ENCODE data around the gene XRRA1.
"Not testable (repeated sequence)": the region's sequence is repeated elsewhere in the genome, so short reads cannot be mapped to it uniquely, and the experiment has no call there.

XRRA1 gene

GRCh38 chr11:74893015-74893414, 55.9 kb downstream of the XRRA1 start:
- not testable (repeated sequence) for DNase-seq

- no peak for DNase-seq
Measured at GRCh38 chr11:74877132-74877531, 71.8 kb downstream of the XRRA1 start.

GRCh38 chr11:74871037-74871436, 77.9 kb downstream of the XRRA1 start:
- no peak for DNase-seq

GRCh38 chr11:74870485-74870884, 78.4 kb downstream of the XRRA1 start:
- no peak for DNase-seq

DNA sequence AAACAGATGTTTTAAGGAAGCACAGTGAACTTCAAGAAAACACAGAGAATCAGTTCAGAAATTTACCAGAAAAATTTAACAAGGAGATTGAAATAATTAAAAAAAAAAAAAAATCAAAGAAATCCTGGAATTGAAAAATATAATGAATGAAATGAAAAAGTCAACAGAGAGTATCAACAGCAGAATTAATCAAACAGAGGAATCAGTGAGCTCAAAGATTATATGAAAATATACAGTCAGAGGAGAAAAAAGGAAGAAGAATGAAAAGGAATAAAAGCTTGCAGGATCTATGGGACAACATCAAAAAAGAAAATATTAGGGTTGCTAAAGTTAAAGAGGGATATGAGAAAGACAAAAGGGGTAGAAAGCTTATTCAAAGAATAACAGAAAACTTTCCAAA, 82.3 kb downstream of the XRRA1 start:
- DNase-seq, result no peak

- DNase-seq, result no peak
Measured at GRCh38 chr11:74863410-74863809, 85.5 kb downstream of the XRRA1 start.

DNA sequence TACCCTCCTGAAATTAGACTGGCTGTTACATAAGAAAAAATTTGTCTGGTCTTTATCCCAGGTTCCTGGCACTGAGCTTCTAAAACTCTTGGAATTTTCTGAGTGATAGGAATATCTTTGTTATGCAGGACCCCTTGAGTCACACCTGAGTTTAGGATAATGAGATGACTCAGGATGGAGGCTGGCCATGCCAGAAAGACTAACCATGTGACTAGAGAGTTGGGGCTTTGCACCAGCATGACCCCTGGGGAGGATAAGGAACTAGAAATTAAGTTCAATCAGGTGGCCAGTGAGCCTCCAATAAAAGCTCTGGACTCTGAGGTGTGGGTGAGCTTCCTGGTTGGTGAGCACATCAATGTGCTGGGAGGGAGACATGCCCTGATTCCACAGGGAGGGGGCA, 88.1 kb downstream of the XRRA1 start:
- no peak for DNase-seq

DNA sequence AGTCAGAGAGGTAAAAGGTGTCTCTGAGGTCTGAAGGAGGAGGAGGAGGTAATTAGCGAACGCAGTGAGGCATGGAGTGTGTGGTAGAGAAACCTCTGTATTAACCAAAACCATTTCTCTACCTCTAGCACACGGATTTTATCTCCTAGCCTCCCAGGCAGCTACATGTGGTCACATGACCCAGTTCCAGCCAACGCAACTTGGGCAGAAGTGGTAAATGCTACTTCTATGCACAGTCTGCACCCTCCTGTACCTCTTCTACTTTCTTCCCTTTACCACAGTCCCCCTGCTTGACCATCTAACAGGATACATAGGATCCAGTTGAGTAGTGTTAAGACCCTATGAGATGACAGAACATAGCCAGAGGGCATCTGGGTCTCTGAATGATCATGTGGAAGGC, 95.7 kb downstream of the XRRA1 start:
- DNase-seq, result no peak

- no peak for DNase-seq
Measured at GRCh38 chr11:74849525-74850391, 99.1 kb downstream of the XRRA1 start.

DNA sequence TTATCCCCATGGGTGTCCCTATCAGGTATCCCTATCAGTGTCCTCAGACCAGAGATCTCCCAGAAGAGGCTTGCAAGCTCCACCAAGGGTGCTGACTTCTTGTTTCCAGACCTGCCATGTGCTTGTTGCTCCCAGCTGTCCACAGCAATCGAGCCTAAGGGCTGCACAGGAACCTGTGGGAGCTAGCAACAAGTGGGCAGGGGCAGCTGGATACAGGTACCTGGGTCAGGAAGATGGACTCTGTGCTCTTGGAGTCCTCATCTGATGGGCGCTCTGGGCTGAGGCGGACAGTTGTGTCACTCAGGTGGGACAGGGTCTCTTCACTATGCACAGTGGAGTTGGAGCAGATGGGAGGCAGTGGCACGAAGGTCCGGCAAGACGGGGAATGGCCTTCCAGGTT, 101.0 kb downstream of the XRRA1 start:
- no peak for DNase-seq

GRCh38 chr11:74847395-74847794, 101.5 kb downstream of the XRRA1 start:
- no peak for DNase-seq

- DNase-seq, result no peak
Measured at GRCh38 chr11:74846770-74847169, 102.1 kb downstream of the XRRA1 start.

DNA sequence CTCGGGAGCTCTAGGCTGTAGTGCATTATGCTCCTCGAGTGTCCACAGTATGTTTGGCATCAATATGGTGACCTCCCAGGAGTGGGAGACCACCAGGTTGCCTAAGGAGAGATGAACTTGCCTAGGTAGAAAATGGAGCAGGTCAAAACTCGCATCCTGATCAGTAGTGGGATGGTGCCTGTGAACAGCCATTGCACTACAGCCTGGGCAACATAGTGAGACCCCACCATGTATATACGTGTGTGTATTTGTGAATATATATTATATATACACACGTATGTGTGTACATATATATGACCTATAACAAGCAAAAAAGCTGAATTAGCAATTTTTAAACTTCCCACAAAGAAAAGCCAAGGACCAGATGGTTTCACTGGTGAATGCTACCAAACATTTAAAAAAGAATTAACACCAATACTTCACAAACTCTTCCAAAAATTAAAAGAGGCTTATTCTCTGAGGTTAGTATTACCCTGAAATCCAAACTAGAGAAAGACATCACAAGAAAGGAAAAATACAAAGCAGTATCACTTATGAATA, 102.8 kb downstream of the XRRA1 start:
- no peak for DNase-seq

DNA sequence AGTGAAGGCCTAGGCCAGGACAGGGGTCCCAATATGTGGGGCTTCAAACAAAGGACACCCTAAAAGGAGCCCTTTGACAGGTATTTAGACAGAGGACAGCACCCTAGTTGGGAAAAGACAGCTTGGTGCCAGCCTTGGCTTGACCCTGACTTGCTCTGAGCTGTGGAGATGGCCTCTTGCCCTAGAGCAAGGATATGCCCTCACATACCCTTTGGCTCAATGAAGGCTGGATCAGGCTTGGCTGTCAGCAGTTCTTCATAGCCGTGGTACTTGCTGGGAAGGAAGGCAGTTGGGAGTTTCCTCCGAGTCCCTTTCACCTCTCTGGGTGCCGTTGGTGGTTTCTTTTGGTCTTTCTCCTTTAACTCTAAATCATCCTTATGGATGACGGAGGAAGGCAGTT, 104.0 kb downstream of the XRRA1 start:
- no peak for DNase-seq

DNA sequence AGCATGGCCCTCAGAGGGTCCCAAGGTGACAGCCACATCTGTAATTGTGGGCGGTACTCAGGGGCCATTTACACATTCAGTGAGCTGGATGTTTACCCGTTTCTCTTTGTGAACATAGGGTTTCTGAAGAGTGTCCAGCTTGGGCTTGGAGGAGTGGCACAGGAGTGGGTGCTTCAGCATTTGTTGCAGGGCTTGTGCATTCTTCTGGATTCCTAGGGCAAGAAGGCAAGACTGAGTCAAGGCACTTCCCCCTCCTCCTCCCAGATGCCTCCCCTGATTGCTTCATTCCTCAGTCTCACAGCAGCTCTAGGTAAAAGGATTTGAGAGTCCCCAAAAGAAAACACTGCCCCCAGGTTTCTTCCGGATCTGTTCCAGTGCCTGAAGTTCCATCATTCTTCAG, 104.8 kb downstream of the XRRA1 start:
- DNase-seq, result no peak

GRCh38 chr11:74842967-74843366, 105.9 kb downstream of the XRRA1 start:
- DNase-seq, result no peak

- DNase-seq, result no peak
Measured at GRCh38 chr11:74840486-74840885, 108.4 kb downstream of the XRRA1 start.

DNA sequence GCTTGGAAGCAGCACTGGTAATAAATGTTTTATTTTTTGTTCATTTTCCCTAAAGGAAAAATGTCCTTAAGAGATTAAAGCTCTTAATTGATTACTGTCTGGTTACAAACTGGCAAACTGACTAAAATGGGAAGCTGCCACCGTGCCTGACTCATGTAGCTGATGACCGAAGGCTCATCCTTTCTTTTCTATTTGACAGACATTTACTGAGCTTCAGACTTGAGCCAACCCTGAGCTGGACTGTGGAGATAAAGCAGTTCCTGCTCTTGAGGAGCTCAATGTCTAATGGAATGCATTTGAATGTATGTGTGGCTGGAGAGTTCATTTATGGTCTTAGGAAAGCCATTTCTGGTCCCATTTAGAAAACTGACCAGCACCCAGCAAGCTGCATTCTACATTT, 108.9 kb downstream of the XRRA1 start:
- DNase-seq, result no peak

DNA sequence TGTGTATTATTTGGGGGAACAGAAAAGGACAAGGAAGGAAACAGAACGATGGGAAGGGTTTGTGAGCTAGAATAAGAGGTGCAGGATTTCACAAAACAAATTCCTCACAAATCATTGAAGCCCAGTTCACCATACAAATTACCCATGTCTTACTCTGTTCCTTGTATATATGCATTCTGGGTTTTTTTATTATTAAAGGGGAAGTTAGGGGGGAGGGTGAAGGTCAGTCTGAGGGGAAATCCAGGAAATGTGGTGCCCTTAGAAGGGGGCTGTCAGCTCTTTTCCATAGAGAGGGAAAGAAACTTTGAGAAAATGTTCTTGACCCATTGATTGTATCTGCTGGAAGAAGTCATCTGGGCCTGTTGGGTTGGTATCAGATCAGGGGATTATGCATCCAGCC, 109.4 kb downstream of the XRRA1 start:
- DNase-seq, result no peak

GRCh38 chr11:74838188-74838587, 110.7 kb downstream of the XRRA1 start:
- no peak for DNase-seq

- no peak for DNase-seq
Measured at GRCh38 chr11:74837191-74837590, 111.7 kb downstream of the XRRA1 start.

DNA sequence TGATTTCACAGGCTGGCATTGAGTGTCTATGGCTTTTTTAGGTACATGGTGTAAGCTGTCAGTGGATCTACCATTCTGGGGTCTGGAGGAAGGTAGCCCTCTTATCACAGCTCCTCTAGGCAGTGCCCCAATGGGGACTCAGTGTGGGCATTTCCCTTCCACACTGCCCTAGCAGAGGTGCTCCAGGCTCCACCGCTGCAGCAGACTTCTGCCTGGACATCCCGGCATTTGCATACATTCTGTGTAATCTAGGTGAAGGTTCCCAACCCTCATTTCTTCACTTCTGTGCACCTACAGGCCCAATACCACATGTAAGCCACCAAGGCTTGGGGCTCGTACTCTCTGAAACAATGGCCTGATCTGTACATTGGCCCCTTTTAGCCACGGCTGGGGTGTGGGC, 122.0 kb downstream of the XRRA1 start:
- DNase-seq, result no peak

DNA sequence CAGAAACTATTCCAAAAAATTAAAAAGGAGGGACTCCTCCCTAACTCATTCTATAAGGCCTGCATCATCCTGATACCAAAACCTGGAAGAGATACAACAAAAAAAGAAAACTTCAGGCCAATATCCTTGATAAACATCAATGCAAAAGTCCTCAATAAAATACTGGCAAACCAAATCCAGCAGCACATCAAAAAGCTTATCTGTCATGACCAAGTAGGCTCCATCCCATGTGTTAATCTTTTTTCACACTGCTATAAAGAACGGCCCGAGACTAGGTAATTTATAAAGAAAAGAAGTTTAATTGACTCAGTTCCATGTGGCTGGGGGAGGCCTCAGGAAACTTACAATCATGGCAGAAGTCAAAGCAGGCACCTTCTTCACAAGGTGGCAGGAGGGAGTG, 123.3 kb downstream of the XRRA1 start:
- not testable (repeated sequence) for DNase-seq

- DNase-seq, result no peak
Measured at GRCh38 chr11:74824285-74824982, 124.5 kb downstream of the XRRA1 start.
